BLaER1 (cell line): ENCODE results near the gene CTSE.
A peak's percentile ranks its signal among the peaks of the same experiment; 100 is the strongest.

Experiments
- H3K27ac ChIP-seq: shearing (Covaris generic); formaldehyde crosslinking; 2 replicates; pipeline ENCODE4 v1.8.1; 2022
- H3K27me3 ChIP-seq: shearing (Covaris generic); formaldehyde crosslinking; 2 replicates; pipeline ENCODE4 v1.8.1; 2022
- H3K36me3 ChIP-seq: shearing (Covaris generic); formaldehyde crosslinking; 2 replicates; pipeline ENCODE4 v1.8.1; 2022
- H3K4me1 ChIP-seq: shearing (Covaris generic); formaldehyde crosslinking; 2 replicates; pipeline ENCODE4 v1.8.1; 2022
- H3K4me2 ChIP-seq: shearing (Covaris generic); formaldehyde crosslinking; 2 replicates; pipeline ENCODE4 v1.8.1; 2022
- H3K4me3 ChIP-seq: shearing (Covaris generic); formaldehyde crosslinking; 2 replicates; pipeline ENCODE4 v1.8.1; 2022
- H3K9ac ChIP-seq: shearing (Covaris generic); formaldehyde crosslinking; 2 replicates; pipeline ENCODE4 v1.8.1; 2022
- H3K9me3 ChIP-seq: shearing (Covaris generic); formaldehyde crosslinking; 2 replicates; pipeline ENCODE4 v1.8.1; 2022
- H4K20me1 ChIP-seq: shearing (Covaris generic); formaldehyde crosslinking; 2 replicates; pipeline ENCODE4 v1.8.1; 2022
- Cebpa-rat ChIP-seq: shearing (Covaris generic); IDR thresholded peaks from 2 replicates; pipeline ENCODE4 v1.8.1; 2022

CTSE gene

DNA sequence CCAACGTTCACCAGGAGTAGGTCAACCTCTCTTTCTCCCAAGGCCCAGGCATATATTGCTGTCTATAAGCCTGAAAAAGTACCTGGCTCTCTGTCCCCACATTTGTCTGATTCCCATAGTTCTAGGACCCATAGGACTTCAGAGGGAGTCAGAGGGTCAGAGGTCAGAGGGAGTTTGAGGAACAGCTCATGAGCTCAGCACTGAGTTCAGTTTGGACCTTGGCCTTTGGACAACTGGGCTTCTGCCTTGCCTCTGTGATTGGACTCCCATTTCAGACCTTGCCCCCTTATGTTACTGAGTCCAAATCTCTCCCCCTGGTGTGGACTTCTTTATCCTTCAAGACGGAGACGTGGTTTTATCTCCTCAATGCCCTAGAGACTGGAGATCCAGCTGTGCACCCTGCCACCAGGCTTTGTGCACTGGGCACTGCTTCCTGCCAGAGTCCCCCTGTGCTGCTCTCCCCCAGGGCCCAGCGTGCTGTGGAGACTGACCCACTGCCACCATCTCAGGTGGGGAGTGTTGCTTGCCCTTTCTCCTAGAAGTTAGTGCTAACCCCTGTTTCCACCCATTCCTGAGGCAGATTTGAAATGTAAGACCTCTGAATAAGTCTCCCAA lies 3.2 kb downstream of the CTSE start:
- H3K27ac ChIP-seq, result no peak overlapping the region
- no peaks in the 10 kb centered on the region for H3K9me3 ChIP-seq
- no peak overlapping the region for H3K4me3 ChIP-seq
- H3K9ac ChIP-seq, result no peak overlapping the region
- peak overlapping the region; percentile 71 for H3K4me2 ChIP-seq
- no peaks in the 10 kb centered on the region for H3K36me3 ChIP-seq
- peaks cover 23% of the 10 kb centered on the region for H3K4me1 ChIP-seq
- no peaks in the 10 kb centered on the region for H4K20me1 ChIP-seq
- TF ChIP-seq Cebpa-rat, result no peak
- no peaks in the 10 kb centered on the region for H3K27me3 ChIP-seq

DNA sequence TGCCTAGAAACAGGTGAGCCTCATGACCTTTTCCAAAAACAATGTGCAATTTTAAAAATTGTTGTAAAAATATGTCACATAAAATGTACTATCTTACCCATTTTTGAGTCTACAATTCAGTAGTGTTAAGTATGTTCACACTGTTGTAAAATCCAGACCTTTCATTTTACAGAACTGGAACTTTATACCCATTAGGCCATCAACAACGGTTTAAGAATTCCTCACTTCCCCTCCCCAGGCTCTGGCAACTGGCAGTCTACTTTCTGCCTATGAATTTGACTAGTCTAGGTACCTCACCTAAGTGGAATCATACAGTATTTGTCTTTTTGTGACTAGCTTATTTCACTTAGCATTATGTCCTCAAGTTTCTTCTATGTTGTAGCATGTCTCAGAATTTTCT lies 8.6 kb downstream of the CTSE start:
- Histone ChIP-seq H3K4me3 (no peak overlapping the region), H3K4me2 (no peak overlapping the region), H3K9ac (no peak overlapping the region), H3K36me3 (no peaks in the 10 kb centered on the region), H4K20me1 (no peaks in the 10 kb centered on the region), H3K27me3 (no peaks in the 10 kb centered on the region), H3K27ac (no peak overlapping the region), H3K4me1 (peaks cover 28% of the 10 kb centered on the region), H3K9me3 (no peaks in the 10 kb centered on the region)
- TF ChIP-seq Cebpa-rat, result no peak

DNA sequence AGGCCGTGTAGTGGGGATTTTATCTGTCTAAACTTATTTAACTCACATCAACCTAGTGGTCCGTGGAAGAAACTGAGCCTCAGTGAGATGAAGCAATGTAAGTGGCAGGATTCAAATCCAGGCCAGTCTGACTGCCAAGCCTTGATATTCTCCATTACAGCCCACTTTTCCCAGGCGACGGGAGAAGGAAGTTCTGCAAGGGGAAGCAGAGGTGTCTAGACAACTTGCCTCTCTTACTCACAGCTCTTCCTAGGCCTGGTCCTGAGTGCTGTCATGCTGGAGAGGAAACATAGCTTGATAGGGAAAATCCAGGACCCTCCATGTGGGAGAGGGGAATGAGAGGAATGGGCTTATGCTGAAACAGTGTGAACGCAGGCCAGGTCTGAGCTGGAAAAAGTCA lies 9.1 kb downstream of the CTSE start:
- no peak overlapping the region for H3K4me3 ChIP-seq
- TF ChIP-seq Cebpa-rat, result no peak
- no peaks in the 10 kb centered on the region for H3K27me3 ChIP-seq
- H3K36me3 ChIP-seq, result no peaks in the 10 kb centered on the region
- H3K9ac ChIP-seq, result no peak overlapping the region
- no peak overlapping the region for H3K4me2 ChIP-seq
- H3K9me3 ChIP-seq, result no peaks in the 10 kb centered on the region
- peaks cover 28% of the 10 kb centered on the region for H3K4me1 ChIP-seq
- no peaks in the 10 kb centered on the region for H4K20me1 ChIP-seq
- H3K27ac ChIP-seq, result no peak overlapping the region

DNA sequence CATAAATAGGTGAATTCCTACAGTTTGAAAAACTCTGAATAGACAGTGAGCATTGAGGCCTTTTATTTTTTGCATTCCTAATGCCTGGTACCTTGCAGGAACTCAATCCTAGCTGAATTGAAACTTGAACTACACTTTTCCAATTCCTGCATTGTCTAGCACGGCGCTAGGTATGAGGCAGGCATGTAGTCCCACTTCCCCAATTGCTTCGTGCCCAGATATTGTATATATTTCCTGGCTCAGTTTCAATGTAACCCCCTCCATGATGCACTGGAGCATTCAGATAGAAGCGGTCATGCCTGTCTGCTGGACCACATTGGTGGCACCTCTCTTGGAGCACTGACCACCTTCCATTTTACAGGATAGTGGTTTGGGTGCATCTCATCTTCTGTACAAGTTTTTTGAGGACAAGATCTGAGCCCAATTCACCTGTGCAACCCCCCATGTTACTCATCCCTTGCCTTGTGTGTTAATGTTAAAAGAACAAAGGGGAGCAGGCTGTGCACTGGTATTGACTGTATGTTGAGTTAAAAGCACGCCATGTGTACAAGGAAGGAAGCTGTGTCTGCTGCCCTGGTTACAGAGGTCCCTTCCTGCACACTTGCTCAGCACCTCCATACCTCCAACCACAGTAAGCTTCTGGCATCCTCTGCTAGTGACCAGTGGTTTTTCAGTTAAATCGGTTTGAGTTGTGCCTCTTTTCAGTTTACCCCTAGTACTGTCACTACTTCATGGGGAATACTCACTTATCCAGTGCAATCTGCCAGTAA lies 10.5 kb downstream of the CTSE start:
- H3K27ac ChIP-seq, result peak overlapping the region; percentile 84; the same call in 1 of the 2 replicates
- H4K20me1 ChIP-seq, result no peaks in the 10 kb centered on the region
- no peaks in the 10 kb centered on the region for H3K27me3 ChIP-seq
- no peak overlapping the region for H3K4me3 ChIP-seq
- no peaks in the 10 kb centered on the region for H3K9me3 ChIP-seq
- peaks cover 28% of the 10 kb centered on the region for H3K4me1 ChIP-seq
- no peaks in the 10 kb centered on the region for H3K36me3 ChIP-seq
- no peak for TF ChIP-seq Cebpa-rat
- peak overlapping the region; percentile 78 for H3K4me2 ChIP-seq
- H3K9ac ChIP-seq, result no peak overlapping the region

DNA sequence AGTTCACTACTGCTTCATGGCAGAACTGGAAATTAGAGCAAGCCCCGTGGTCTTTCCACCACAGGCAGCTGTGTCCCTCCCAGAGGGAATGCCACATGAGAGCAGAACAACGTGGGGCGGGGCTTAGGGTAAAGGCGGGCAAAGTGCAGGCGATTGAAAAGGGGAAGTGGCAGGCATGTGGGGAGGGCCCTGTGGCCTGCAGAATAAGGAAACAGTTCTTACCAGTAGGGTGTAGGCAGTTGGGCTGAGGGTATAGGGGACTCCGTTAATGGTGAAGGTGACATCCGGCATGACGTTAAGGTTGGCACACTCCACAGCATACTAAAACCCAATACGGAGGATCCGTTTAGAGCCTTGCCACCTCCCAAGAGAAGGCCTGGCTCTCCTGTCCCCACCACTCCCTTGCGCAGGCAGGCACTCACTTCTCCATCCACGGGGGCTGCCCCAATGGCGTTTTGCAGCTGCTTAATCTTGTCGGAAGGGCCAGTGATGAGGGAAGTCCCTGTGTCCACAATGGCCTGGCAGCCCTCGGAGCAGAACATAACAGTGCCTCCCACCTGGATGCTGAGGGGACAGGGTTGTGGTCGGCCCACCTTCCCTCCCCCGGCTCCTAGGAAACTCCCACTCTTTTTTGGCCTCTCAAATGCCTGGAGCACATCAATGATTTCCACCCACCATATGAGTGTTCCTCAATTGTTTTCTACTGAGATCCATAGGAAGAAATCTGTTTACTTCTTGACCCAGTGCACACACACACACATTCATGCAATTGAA lies 11.4 kb downstream of the CTSE start:
- Histone ChIP-seq H3K4me2 (peak overlapping the region; percentile 78), H3K27ac (peak overlapping the region; percentile 84), H3K36me3 (no peaks in the 10 kb centered on the region), H3K9me3 (no peaks in the 10 kb centered on the region), H3K4me3 (peak overlapping the region; percentile 24; the same call in 1 of the 2 replicates), H3K27me3 (no peaks in the 10 kb centered on the region), H3K4me1 (peaks cover 28% of the 10 kb centered on the region), H4K20me1 (no peaks in the 10 kb centered on the region), H3K9ac (peak overlapping the region; percentile 23; the same call in 1 of the 2 replicates)
- no peak for TF ChIP-seq Cebpa-rat

DNA sequence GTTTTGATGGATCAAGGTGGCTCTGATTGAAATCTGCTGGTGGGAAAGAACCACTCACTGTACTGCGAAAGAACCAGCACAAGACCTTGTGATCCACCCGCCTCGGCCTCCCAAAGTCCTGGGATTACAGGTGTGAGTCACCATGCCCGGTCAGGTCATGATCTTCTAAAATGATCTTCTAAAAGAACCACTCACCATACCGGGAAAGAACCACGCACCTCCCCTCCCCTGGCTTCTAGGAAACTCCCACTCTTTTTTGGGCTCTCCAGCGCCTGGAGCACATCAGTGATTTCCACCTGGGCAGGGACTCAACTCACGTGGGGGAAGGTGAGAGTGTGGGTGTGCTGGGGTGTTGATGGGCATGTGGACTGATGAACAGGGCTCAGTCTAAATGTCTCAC lies 12.6 kb downstream of the CTSE start:
- TF ChIP-seq Cebpa-rat, result no peak
- no peaks in the 10 kb centered on the region for H3K9me3 ChIP-seq
- no peaks in the 10 kb centered on the region for H4K20me1 ChIP-seq
- no peaks in the 10 kb centered on the region for H3K36me3 ChIP-seq
- H3K9ac ChIP-seq, result no peak overlapping the region
- peak overlapping the region; percentile 60; the same call in 1 of the 2 replicates for H3K27ac ChIP-seq
- H3K4me3 ChIP-seq, result no peak overlapping the region
- H3K4me1 ChIP-seq, result peaks cover 28% of the 10 kb centered on the region
- H3K27me3 ChIP-seq, result no peaks in the 10 kb centered on the region
- peak overlapping the region; percentile 78 for H3K4me2 ChIP-seq

DNA sequence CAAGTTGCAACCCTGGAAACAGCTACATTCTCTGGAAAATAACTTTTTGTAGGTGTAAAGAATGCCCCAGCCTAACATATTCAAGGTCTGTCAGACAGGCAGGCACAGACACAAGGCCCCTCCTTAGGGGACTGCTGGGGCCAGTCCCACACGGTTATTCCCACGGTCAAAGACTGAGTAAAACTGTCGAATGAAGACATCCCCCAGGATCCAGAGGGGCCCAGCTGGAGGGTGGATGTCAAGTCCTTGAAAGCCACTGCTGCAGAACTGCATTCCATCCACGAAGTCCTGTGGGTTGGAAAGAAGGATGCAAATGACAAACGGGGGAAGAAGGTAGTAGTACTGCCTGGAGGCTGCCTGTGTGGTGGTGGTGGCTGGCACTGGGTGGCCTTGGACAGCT lies 13.6 kb downstream of the CTSE start:
- Histone ChIP-seq H4K20me1 (no peaks in the 10 kb centered on the region), H3K9me3 (no peaks in the 10 kb centered on the region), H3K27me3 (no peaks in the 10 kb centered on the region), H3K4me3 (no peak overlapping the region), H3K9ac (no peak overlapping the region), H3K4me1 (peaks cover 28% of the 10 kb centered on the region), H3K36me3 (no peaks in the 10 kb centered on the region), H3K27ac (no peak overlapping the region), H3K4me2 (no peak overlapping the region)
- TF ChIP-seq Cebpa-rat, result no peak

DNA sequence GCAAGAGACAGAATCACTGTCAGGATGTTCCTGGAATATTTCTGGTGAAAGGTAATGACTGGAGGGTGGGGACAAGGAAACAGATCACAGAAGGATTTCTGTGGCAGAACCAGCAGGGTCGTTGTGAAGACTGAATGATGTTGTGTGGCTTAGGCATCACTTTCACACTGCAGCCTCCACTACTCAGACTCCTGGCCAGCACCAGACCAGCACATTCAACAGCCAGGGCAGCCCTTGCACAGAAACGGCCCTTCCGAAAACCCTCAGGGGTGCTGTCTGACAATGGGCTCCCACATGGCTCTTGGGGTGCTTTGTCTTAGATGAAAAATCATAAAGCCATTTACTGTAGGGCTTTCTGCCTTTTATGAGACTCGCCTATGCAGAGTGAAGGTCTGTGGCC lies 16.7 kb downstream of the CTSE start:
- Histone ChIP-seq H4K20me1 (no peaks in the 10 kb centered on the region), H3K4me2 (no peak overlapping the region), H3K27me3 (no peaks in the 10 kb centered on the region), H3K9me3 (no peaks in the 10 kb centered on the region), H3K4me1 (peaks cover 11% of the 10 kb centered on the region), H3K4me3 (no peak overlapping the region), H3K36me3 (no peaks in the 10 kb centered on the region), H3K9ac (no peak overlapping the region), H3K27ac (no peak overlapping the region)
- TF ChIP-seq Cebpa-rat, result no peak

DNA sequence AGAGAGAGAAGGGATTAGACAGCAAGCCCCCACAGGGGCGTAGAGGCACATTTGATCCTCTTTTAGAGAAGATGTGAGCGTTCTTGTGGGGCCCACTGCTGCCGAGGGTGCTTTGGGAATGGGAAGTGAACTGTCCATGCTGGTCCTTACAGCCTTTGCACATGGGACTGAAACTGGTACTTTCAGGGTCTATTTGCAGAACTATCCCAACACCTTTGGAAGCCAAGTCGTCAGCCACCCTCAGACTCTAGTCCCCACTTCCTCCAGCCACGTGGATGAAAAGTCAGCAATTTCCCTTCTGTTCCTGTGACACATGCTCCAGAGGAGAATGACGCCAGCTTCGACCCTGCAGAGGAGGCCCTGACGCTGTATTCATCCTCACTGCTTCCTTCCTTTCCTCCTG lies 17.9 kb downstream of the CTSE start:
- H3K4me3 ChIP-seq, result no peak overlapping the region
- no peaks in the 10 kb centered on the region for H3K4me1 ChIP-seq
- no peak overlapping the region for H3K27ac ChIP-seq
- H3K36me3 ChIP-seq, result no peaks in the 10 kb centered on the region
- no peaks in the 10 kb centered on the region for H3K9me3 ChIP-seq
- no peaks in the 10 kb centered on the region for H3K27me3 ChIP-seq
- no peak overlapping the region for H3K4me2 ChIP-seq
- TF ChIP-seq Cebpa-rat, result no peak
- H4K20me1 ChIP-seq, result no peaks in the 10 kb centered on the region
- H3K9ac ChIP-seq, result no peak overlapping the region

DNA sequence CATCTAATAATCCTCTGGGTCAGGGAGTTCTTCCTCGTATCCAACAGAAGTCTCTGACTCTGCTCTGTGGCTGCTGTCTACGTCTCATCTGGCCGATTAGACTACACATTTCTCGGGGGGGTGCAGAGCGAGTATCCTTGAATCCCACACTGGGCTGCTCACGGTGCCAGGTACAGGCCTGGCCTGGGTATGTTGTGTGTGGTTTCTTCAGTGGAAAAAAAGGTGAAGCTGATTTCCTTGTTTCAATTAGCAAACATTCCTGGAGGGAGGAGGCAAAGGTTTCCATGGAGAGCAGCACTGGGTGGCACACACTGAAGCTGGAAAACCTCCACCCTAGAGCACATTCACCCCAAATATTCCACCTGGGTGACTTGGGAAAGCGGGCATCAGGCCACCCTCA lies 18.5 kb downstream of the CTSE start:
- no peak overlapping the region for H3K4me2 ChIP-seq
- no peaks in the 10 kb centered on the region for H4K20me1 ChIP-seq
- H3K27me3 ChIP-seq, result no peaks in the 10 kb centered on the region
- H3K4me3 ChIP-seq, result no peak overlapping the region
- no peak overlapping the region for H3K9ac ChIP-seq
- no peak overlapping the region for H3K27ac ChIP-seq
- TF ChIP-seq Cebpa-rat, result no peak
- no peaks in the 10 kb centered on the region for H3K36me3 ChIP-seq
- H3K4me1 ChIP-seq, result no peaks in the 10 kb centered on the region
- no peaks in the 10 kb centered on the region for H3K9me3 ChIP-seq
